Prostate gland (tissue), 2 donors: Measurements from ENCODE around the gene GPR155. TPM values are rescaled to one million over a fixed set of nuclear protein-coding genes. Genes with fewer than 3 reads are reported as not detected.
"Not testable (repeated sequence)": the region's sequence is repeated elsewhere in the genome, so short reads cannot be mapped to it uniquely, and the experiment has no call there.

Source experiments
- DNase-seq: peaks from one replicate; pipeline ENCODE4 v3.0.0-alpha.2; 2019; ENCODE audit warnings: low spot score
- H3K27ac ChIP-seq, 2 donors: fragments of 200-600 bp; sonication (generic); 2 replicates each; pipeline ENCODE4 v1.5.1; 2017 to 2019
- H3K27me3 ChIP-seq: fragments of 200-600 bp; sonication (generic); replicated peaks from 2 replicates; pipeline ENCODE4 v1.5.1; 2019; ENCODE audit not compliant: insufficient read depth
- H3K36me3 ChIP-seq, 2 donors: fragments of 200-600 bp; sonication (generic); 1 replicate in 1 of 2; 2 replicates in 1 of 2; pipeline versions ENCODE4 v1.5.1 to v1.8.1; 2017 to 2019
- H3K4me1 ChIP-seq: fragments of 200-600 bp; sonication (generic); replicated peaks from 2 replicates; pipeline ENCODE4 v1.5.1; 2019
- H3K4me3 ChIP-seq, 2 donors: fragments of 200-600 bp; sonication (generic); 2 replicates each; pipeline ENCODE4 v1.5.1; 2017 to 2019
- H3K9me3 ChIP-seq: fragments of 200-600 bp; sonication (generic); 2 replicates; pipeline ENCODE4 v1.5.1; 2017
- CTCF ChIP-seq, 4 experiments: fragments of 200-600 bp in 2 of 4; fragments of 450-650 bp in 2 of 4; sonication (generic) in 2 of 4; IDR thresholded peaks; 1 replicate in 3 of 4; 2 replicates in 1 of 4; pipeline ENCODE4 v1.5.1; 2016 to 2019; ENCODE audit warnings: antibody characterized with exemption in 4 of 4, mild to moderate bottlenecking in 2 of 4, moderate library complexity in 2 of 4
- POLR2A ChIP-seq: fragments of 450-650 bp; IDR thresholded peaks from one replicate; pipeline ENCODE4 v1.6.1; 2016; ENCODE audit warnings: antibody characterized with exemption, mild to moderate bottlenecking
- POLR2AphosphoS5 ChIP-seq: sonication (generic); formaldehyde crosslinking; IDR thresholded peaks from one replicate; pipeline ENCODE4 v1.6.1; 2017; ENCODE audit warnings: antibody characterized with exemption
- WGBS: methylation state at CpG from one replicate; pipeline ENCODE4 v1.1.5; 2018; 5-methylcytosine and 5-hydroxymethylcytosine counted together
- intact Hi-C: fragments of 100-400 bp; cut with DNase I; formaldehyde crosslinking; loops from one replicate; pipeline ENCODE4 v1.14.2; 2022
- total RNA-seq, 2 donors: library from RNA; depleted of rRNA; stranded (reverse); fragments of >200 nt; gene quantifications; one replicate each; pipeline ENCODE4 v1.1.0, GENCODE V29; 2016

The GPR155 gene
- total RNA-seq, 2 donors from 2014 or later, result 3.7 to 4.5 TPM

- H3K27ac ChIP-seq, result no peak overlapping the region
- H3K27me3 ChIP-seq, result no peaks in the 10 kb centered on the region
- H3K9me3 ChIP-seq, result no peaks in the 10 kb centered on the region
- no peak for DNase-seq
- TF ChIP-seq CTCF (IDR thresholded peaks at IDR 0.05), result no peak
- no peak for TF ChIP-seq POLR2AphosphoS5
- TF ChIP-seq POLR2A, result no peak
- intact Hi-C loops, result no loop called here
- H3K4me3 ChIP-seq, result no peak overlapping the region
- no peaks in the 10 kb centered on the region for H3K4me1 ChIP-seq
- no peaks in the 10 kb centered on the region for H3K36me3 ChIP-seq
- WGBS, result 84% methylated on average over 7 of the region's 7 CpGs
Observed at GRCh38 chr2:174492963-174493431, 6.2 kb upstream of the GPR155 start.

GRCh38 chr2:174491947-174492346 is 5.1 kb upstream of the GPR155 start:
- WGBS, result 86% methylated on average over 2 of the region's 2 CpGs

GRCh38 chr2:174490051-174490450 is 3.2 kb upstream of the GPR155 start:
- Histone ChIP-seq H3K36me3 (no peaks in the 10 kb centered on the region), H3K4me1 (no peaks in the 10 kb centered on the region), H3K4me3 (no peak overlapping the region), H3K9me3 (no peaks in the 10 kb centered on the region), H3K27me3 (no peaks in the 10 kb centered on the region), H3K27ac (no peak overlapping the region)
- intact Hi-C loops, result no loop called here
- TF ChIP-seq CTCF (IDR thresholded peaks at IDR 0.05) (no peak), POLR2A (no peak), POLR2AphosphoS5 (no peak)
- 75% methylated on average over 3 of the region's 3 CpGs for WGBS
- no peak for DNase-seq

More at GRCh38 chr2:174491947-174492346, 5.1 kb upstream of the GPR155 start:
- Histone ChIP-seq H3K9me3 (no peaks in the 10 kb centered on the region), H3K36me3 (no peaks in the 10 kb centered on the region), H3K4me3 (no peak overlapping the region), H3K27ac (no peak overlapping the region), H3K4me1 (no peaks in the 10 kb centered on the region), H3K27me3 (no peaks in the 10 kb centered on the region)
- TF ChIP-seq POLR2A (no peak), POLR2AphosphoS5 (no peak), CTCF (IDR thresholded peaks at IDR 0.05) (no peak)
- intact Hi-C loops, result no loop called here
- no peak for DNase-seq

GRCh38 chr2:174489520-174489919 is 2.7 kb upstream of the GPR155 start:
- H3K4me1 ChIP-seq, H3K9me3 ChIP-seq, H3K27me3 ChIP-seq, H3K27ac ChIP-seq, DNase-seq, H3K36me3 ChIP-seq, H3K4me3 ChIP-seq: not testable (repeated sequence)
- intact Hi-C loops, result loop anchor here (10.0 kb wide), 1 partner anchor 115 kb away; no protein-coding TSS in a partner anchor
- WGBS, result 90% methylated on average over 10 of the region's 10 CpGs

- 95% methylated on average over 8 of the region's 8 CpGs for WGBS
- Histone ChIP-seq H3K9me3 (no peaks in the 10 kb centered on the region), H3K27ac (peak overlapping the region in 1 of 2 donors; percentile 67), H3K27me3 (no peaks in the 10 kb centered on the region), H3K4me3 (peak overlapping the region; percentile 76 to 80), H3K36me3 (no peaks in the 10 kb centered on the region), H3K4me1 (no peaks in the 10 kb centered on the region)
- no peak for DNase-seq
- intact Hi-C loops, result loop anchor here (10.0 kb wide), 1 partner anchor 117 kb away; no protein-coding TSS in a partner anchor
- TF ChIP-seq POLR2A (no peak), CTCF (IDR thresholded peaks at IDR 0.05) (no peak), POLR2AphosphoS5 (no peak)
Observed at GRCh38 chr2:174487820-174488162, 962 bp upstream of the GPR155 start.
